Dermis lymphatic vessel endothelial cell (primary cell): Measurements from ENCODE around the gene CLEC3B. TPM values are rescaled to one million over a fixed set of nuclear protein-coding genes. Genes with fewer than 3 reads are reported as not detected.

Experiments
- total RNA-seq: library from RNA; depleted of rRNA; stranded (reverse); fragments of >200 nt; gene quantifications from 2 replicates; pipeline ENCODE4 v1.2.1, GENCODE V29; 2014

The CLEC3B gene, protein sequence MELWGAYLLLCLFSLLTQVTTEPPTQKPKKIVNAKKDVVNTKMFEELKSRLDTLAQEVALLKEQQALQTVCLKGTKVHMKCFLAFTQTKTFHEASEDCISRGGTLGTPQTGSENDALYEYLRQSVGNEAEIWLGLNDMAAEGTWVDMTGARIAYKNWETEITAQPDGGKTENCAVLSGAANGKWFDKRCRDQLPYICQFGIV
- 0.43 and 0.65 TPM in 2 replicates for total RNA-seq

GRCh38 chr3:45026038-45026437, at the start of gene CLEC3B:
Gene CLEC3B, plus strand, starts transcription at chr3:45026303. Its CDS starts 60 bp downstream, at chr3:45026363.

Other genes with a start within 250 kb of the CLEC3B start
- gene TMEM42, start 164.4 kb upstream of the CLEC3B start, total RNA-seq, result 7.5 and 8.5 TPM in 2 replicates
- under 0.01 TPM in 1 of 2 replicates, not detected in the other for gene TGM4, start 151.7 kb upstream of the CLEC3B start, total RNA-seq
- gene ZDHHC3, start 50.1 kb upstream of the CLEC3B start, total RNA-seq, result 62.0 and 74.7 TPM in 2 replicates
- gene EXOSC7, start 50.1 kb upstream of the CLEC3B start, total RNA-seq, result 35.4 and 51.0 TPM in 2 replicates
- 0.11 TPM in 1 of 2 replicates, not detected in the other for gene CDCP1, start 120.1 kb downstream of the CLEC3B start, total RNA-seq
- gene TMEM158, start 200.0 kb downstream of the CLEC3B start, total RNA-seq, result 2.0 and 5.3 TPM in 2 replicates